LHCN-M2 (cell line): ENCODE data around the gene SSB. TPM values are rescaled to one million over a fixed set of nuclear protein-coding genes. Genes with fewer than 3 reads are reported as not detected.
A peak's percentile ranks its signal among the peaks of the same experiment; 100 is the strongest.
"Not testable (repeated sequence)": the region's sequence is repeated elsewhere in the genome, so short reads cannot be mapped to it uniquely, and the experiment has no call there.

ENCODE experiments used
- DNase-seq: peaks from one replicate; pipeline ENCODE4 v3.0.0-alpha.2; 2012; ENCODE audit warnings: low read depth
- total RNA-seq: library from RNA; depleted of rRNA; stranded (reverse); fragments of >200 nt; gene quantifications from 2 replicates; pipeline ENCODE4 v1.2.3, GENCODE V29; 2014

The SSB gene
- total RNA-seq, 1 experiment from 2014 or later: 151 TPM

DNA sequence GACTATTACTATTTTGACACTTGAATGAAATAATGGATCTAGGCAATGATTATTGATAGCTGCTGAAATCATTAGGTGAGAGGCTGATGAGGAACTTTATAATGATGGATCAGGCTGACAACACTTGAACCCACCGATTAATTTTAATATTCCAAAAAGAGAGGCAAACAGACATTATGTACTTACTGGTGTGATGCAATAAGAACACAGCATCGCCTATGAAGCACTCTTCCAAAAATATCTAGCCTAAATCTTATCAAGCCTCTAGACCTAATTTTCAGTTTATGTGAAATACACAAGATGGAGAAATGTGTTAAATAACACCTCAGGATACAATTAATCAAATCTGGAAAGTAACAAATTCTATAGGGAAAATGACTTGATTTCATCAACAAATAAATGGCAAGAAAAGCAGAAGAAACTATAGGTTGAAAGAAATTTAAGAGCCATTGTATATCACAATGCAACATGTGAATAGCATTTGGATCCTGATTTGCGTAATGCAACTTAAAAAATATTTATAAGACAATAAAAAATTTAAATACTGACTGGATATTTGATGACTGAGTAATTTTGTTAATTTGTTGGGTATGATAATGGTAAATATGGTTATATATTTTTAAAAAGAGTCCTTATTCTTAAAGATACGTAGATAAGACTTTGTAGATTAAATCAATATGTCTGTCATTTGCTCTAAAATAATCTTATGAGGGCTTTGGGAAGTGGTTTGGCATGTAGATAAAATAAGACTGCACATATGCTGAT is 17.2 kb upstream of the SSB start:
- no peak for DNase-seq

DNA sequence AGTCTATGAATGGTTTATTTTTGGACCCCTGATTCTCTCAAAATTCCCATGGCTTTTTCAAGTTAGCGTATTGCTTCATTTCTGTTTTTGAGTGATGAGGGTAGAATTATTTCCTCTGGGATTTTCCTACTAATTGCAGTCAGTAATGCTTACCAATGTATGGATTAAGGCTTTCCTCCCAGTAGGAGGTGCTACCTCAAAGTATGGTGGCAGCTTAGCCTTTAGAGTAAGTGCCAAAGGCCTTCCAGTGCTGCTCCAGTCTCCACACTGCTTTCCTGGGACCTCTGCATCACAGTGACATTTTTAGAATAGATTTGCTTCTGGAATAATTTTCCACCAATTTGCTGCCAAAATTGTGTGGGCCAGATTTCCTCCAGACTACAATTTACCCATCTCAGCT is 16.2 kb upstream of the SSB start:
- DNase-seq: no peak

DNA sequence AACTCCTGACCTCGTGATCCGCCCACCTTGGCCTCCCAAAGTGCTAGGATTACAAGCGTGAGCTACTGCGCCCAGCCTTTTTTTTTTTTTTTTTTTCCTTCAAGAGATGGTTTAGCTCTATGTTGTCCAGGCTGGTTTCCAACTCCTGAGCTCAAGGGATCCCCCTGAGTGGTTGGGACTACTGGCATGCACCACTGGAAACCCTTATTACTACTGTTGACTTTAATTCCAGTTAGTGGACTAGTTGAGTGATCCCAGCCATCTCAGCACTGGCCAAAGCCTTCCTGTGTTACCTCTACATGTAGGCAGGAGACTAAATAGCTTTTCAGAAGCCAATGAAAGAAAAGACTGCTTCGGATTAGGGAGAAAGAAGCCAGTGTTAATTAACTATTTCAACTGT is 8.1 kb upstream of the SSB start:
- DNase-seq: no peak

GRCh38 chr2:169795181-169795580 is 3.5 kb upstream of the SSB start:
- DNase-seq: no peak

GRCh38 chr2:169796441-169796840 is 2.2 kb upstream of the SSB start:
- DNase-seq: no peak

GRCh38 chr2:169797601-169798000 is 1.1 kb upstream of the SSB start:
- DNase-seq: no peak

DNA sequence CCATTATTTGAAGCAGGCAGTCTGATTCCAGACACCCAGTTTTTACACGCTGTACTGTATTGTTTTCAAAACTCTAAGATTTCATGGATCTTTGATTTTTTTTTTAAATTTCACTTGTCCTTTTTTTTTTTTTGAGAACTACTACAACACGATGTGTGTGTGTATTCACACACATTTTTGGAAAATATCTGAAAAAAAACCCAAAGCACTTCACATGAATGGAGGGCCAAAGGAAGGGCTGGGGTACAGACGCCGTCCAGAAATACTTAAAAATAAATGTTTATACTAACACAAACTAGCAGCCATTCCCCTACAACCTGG is 314 bp upstream of the SSB start:
- no peak for DNase-seq

GRCh38 chr2:169803480-169803879 is 4.8 kb downstream of the SSB start:
- no peak for DNase-seq

GRCh38 chr2:169806586-169806985 is 7.9 kb downstream of the SSB start:
- no peak for DNase-seq

GRCh38 chr2:169808221-169808620 is 9.6 kb downstream of the SSB start:
- DNase-seq: peak; percentile 56

DNA sequence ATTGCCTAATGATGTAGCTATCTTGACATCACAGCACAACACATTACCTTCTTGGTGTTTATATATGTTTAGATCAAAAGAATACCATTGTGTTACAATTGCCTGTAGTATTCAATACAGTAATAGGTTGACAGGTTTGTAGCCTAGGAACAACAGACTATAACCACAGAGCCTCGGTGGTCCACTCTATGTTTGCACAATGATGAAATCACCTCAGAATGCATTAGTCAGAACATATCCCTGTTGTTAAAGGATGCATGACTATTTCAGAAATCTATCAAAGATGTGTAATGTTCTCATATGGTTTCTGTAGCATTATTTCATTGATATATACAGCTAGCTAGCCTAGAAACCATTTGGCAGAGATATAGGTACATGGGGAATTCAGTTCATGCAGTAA is 17.2 kb downstream of the SSB start:
- DNase-seq: peak; percentile 85

- not testable (repeated sequence) for DNase-seq
Measured at GRCh38 chr2:169816961-169817360, 18.3 kb downstream of the SSB start.

- DNase-seq: not testable (repeated sequence)
Measured at GRCh38 chr2:169817369-169817768, 18.7 kb downstream of the SSB start.

GRCh38 chr2:169818241-169818640 is 19.6 kb downstream of the SSB start:
- no peak for DNase-seq

GRCh38 chr2:169819106-169819505 is 20.4 kb downstream of the SSB start:
- peak; percentile 41 for DNase-seq

DNA sequence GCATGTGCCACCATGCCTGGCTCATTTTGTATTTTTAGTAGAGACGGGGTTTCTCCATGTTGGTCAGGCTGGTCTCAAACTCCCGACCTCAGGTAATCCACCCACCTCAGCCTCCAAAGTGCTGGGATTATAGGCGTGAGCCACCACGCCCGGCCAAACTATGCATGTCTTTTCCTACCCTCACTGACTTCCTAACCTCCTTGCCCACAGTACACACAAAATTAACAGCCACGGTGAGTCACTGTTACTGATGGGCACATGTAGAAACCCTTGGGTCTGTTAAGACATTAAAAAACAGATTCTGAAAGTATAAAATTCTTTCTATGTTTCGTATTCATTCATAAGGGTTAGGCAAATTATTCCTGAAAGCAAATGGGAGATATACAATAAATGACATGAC is 21.4 kb downstream of the SSB start:
- peak; percentile 79 for DNase-seq

GRCh38 chr2:169822036-169822435 is 23.4 kb downstream of the SSB start:
- DNase-seq: no peak

GRCh38 chr2:169822785-169823392 is 24.2 kb downstream of the SSB start:
- DNase-seq: peak; percentile 20

- DNase-seq: no peak
Measured at GRCh38 chr2:169823996-169824372, 25.3 kb downstream of the SSB start.

- DNase-seq: peak; percentile 72
Measured at GRCh38 chr2:169824373-169825333, 26.0 kb downstream of the SSB start, which contains the start of gene METTL5. TSS of gene METTL5 (minus strand) at chr2:169824905. CDS start at chr2:169824597, 308 bp downstream.

DNA sequence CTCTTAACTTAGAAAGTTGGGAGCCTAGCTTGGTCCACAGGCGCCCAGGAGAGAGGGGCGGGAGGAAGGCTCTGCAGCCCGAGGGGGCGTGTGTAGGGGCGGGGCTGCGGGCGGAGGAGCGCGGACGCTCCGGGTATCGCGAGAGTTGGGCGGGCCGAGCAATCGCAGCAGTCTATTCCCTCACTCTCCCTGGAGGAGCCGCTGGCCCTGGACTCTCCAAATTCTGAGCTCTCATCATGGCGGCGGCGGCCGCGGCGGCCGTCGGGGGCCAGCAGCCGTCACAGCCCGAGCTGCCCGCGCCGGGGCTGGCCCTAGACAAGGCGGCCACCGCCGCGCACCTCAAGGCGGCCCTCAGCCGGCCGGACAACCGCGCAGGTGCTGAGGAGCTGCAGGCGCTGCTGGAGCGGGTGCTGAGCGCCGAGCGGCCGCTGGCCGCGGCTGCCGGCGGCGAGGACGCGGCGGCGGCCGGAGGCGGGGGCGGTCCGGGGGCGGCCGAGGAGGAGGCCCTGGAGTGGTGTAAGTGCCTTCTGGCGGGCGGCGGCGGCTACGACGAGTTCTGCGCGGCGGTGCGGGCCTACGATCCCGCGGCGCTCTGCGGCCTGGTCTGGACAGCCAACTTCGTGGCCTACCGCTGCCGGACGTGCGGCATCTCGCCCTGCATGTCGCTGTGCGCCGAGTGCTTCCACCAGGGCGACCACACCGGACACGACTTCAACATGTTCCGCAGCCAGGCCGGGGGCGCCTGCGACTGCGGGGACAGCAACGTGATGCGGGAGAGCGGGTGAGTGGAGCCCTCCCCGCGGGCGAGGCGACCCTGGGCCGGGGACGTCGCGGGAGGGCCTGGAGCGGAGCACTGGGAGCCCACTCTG is 28.8 kb downstream of the SSB start, which contains the start of gene UBR3:
Gene UBR3, plus strand, starts transcription at position 183 of the 869 bp plus-strand sequence. Its CDS starts 54 bp downstream, at position 237.
- peak; percentile 88 for DNase-seq
